GM12878 (cell line): ENCODE measurements around the gene SWI5.

ENCODE experiments used
- MYC ChIP-seq: IDR thresholded peaks from 2 replicates; pipeline ENCODE4 v1.6.1; 2011; ENCODE audit warnings: mild to moderate bottlenecking, low read length, moderate library complexity, inconsistent platforms; ENCODE audit not compliant: insufficient read depth, insufficient replicate concordance, insufficient read length, severe bottlenecking
- NFIC ChIP-seq: IDR thresholded peaks from 2 replicates; pipeline ENCODE4 v1.6.1; 2012; ENCODE audit warnings: low read depth, mild to moderate bottlenecking, inconsistent platforms, low read length, moderate library complexity
- PML ChIP-seq: IDR thresholded peaks from 2 replicates; pipeline ENCODE4 v1.6.1; 2012; ENCODE audit warnings: low read length, inconsistent platforms
- TBL1XR1 ChIP-seq: IDR thresholded peaks from 2 replicates; pipeline ENCODE4 v1.6.1; 2012; ENCODE audit warnings: low read depth, low read length, improper control_type of control experiment
- TF ChIP-seq, protein P1 (sequence below), 3 experiments: IDR thresholded peaks in 2 of 3; conservative IDR thresholded peaks in 1 of 3; 2 replicates each; pipeline ENCODE4 v1.5.1; 2011; ENCODE audit warnings: low read depth in 3 of 3, low read length in 3 of 3, mild to moderate bottlenecking in 3 of 3, control low read depth in 2 of 3, moderate library complexity in 2 of 3, inconsistent platforms in 1 of 3, mixed read lengths in 1 of 3; ENCODE audit not compliant: control insufficient read depth in 2 of 3, insufficient read depth in 1 of 3; ENCODE audit errors: extremely low read depth in 1 of 3

DNA sequence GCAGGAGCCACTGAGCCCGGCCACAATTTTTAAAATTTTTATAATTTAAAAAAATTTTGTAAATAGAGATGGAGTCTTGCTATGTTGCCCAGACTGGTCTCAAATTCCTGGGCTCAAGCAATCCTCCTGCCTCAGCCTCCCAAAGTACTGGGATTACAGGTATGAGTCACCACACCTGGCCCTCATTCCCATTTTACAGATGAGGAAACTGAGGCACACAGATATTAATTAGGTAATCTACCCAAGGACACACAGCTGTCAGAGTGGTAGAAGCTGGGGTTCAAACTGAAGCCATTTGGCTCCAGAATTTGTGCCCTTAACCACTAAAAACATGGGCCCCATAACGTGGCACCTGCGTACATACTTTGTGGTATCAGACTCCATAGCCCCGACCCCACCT lies 38.6 kb downstream of the SWI5 start:
- TF ChIP-seq, protein P1, sequence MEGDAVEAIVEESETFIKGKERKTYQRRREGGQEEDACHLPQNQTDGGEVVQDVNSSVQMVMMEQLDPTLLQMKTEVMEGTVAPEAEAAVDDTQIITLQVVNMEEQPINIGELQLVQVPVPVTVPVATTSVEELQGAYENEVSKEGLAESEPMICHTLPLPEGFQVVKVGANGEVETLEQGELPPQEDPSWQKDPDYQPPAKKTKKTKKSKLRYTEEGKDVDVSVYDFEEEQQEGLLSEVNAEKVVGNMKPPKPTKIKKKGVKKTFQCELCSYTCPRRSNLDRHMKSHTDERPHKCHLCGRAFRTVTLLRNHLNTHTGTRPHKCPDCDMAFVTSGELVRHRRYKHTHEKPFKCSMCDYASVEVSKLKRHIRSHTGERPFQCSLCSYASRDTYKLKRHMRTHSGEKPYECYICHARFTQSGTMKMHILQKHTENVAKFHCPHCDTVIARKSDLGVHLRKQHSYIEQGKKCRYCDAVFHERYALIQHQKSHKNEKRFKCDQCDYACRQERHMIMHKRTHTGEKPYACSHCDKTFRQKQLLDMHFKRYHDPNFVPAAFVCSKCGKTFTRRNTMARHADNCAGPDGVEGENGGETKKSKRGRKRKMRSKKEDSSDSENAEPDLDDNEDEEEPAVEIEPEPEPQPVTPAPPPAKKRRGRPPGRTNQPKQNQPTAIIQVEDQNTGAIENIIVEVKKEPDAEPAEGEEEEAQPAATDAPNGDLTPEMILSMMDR (IDR thresholded peaks at IDR 0.05 in 2 of 3, conservative IDR thresholded peaks at IDR 0.05 in 1 of 3; ENCODE audit: control insufficient read depth in 2 of 3, extremely low read depth in 1 of 3, insufficient read depth in 1 of 3, low read depth in 3 of 3, low read length in 3 of 3) = no peak
- TF ChIP-seq PML (no peak), MYC (no peak), TBL1XR1 (no peak), NFIC (no peak)
